ENCODE results near the gene KIF26B. TPM values are rescaled to one million over a fixed set of nuclear protein-coding genes. Genes with fewer than 3 reads are reported as not detected.

KIF26B gene
- total RNA-seq, 4 donors from 2014 or later, result 0.90 to 2.0 (median 1.5) TPM

- Histone ChIP-seq H3K4me1 (no peaks in the 10 kb centered on the region), H3K27me3 (no peaks in the 10 kb centered on the region), H3K4me3 (no peak overlapping the region), H3K36me3 (no peaks in the 10 kb centered on the region), H3K27ac (no peak overlapping the region), H3K9me3 (no peaks in the 10 kb centered on the region)
- DNase-seq (ENCODE audit: low spot score in 2 of 2), result no peak
- WGBS, 2 donors, result 92 to 93% methylated on average over 15 of the region's 15 CpGs
- TF ChIP-seq CTCF (IDR thresholded peaks at IDR 0.05) (no peak), POLR2A (IDR thresholded peaks at IDR 0.05) (no peak), EP300 (IDR thresholded peaks at IDR 0.05) (no peak)
These were observed 215.5 kb downstream of the KIF26B start for GRCh38 chr1:245370175-245370825.

- Histone ChIP-seq H3K27ac (no peak overlapping the region), H3K9me3 (no peaks in the 10 kb centered on the region), H3K27me3 (no peaks in the 10 kb centered on the region), H3K4me1 (no peaks in the 10 kb centered on the region), H3K4me3 (no peak overlapping the region), H3K36me3 (no peaks in the 10 kb centered on the region)
- DNase-seq (ENCODE audit: low spot score in 2 of 2), result no peak
- WGBS, 2 donors, result 72 to 77% methylated on average over 18 of the region's 18 CpGs
- TF ChIP-seq POLR2A (IDR thresholded peaks at IDR 0.05), result no peak
- no peak for TF ChIP-seq EP300 (IDR thresholded peaks at IDR 0.05)
These were observed 216.3 kb downstream of the KIF26B start for GRCh38 chr1:245370905-245371581.

GRCh38 chr1:245373131-245373530 lies 218.3 kb downstream of the KIF26B start:
- DNase-seq (ENCODE audit: low spot score in 2 of 2), result no peak
- Histone ChIP-seq H3K4me3 (no peak overlapping the region), H3K9me3 (no peaks in the 10 kb centered on the region), H3K36me3 (no peaks in the 10 kb centered on the region), H3K27me3 (no peaks in the 10 kb centered on the region), H3K27ac (no peak overlapping the region), H3K4me1 (no peaks in the 10 kb centered on the region)
- WGBS, 2 donors, result 89 to 95% methylated on average over 4 of the region's 4 CpGs
- no peak for TF ChIP-seq EP300 (IDR thresholded peaks at IDR 0.05)
- TF ChIP-seq POLR2A (IDR thresholded peaks at IDR 0.05), result no peak

- TF ChIP-seq EP300 (IDR thresholded peaks at IDR 0.05) (no peak), POLR2A (IDR thresholded peaks at IDR 0.05) (no peak), CTCF (IDR thresholded peaks at IDR 0.05) (no peak)
- DNase-seq (ENCODE audit: low spot score in 2 of 2), result no peak
- WGBS, 2 donors, result 81 to 87% methylated on average over 12 of the region's 12 CpGs
These were observed 221.1 kb downstream of the KIF26B start for GRCh38 chr1:245375789-245376460.

GRCh38 chr1:245377854-245378253 lies 223.1 kb downstream of the KIF26B start:
- Histone ChIP-seq H3K4me3 (no peak overlapping the region), H3K27me3 (no peaks in the 10 kb centered on the region), H3K9me3 (no peaks in the 10 kb centered on the region), H3K4me1 (no peaks in the 10 kb centered on the region), H3K36me3 (no peaks in the 10 kb centered on the region), H3K27ac (no peak overlapping the region)
- no peak for DNase-seq (ENCODE audit: low spot score in 2 of 2)
- WGBS, 2 donors, result 83 to 88% methylated on average over 5 of the region's 5 CpGs
- TF ChIP-seq CTCF (IDR thresholded peaks at IDR 0.05), result no peak
- no peak for TF ChIP-seq EP300 (IDR thresholded peaks at IDR 0.05)
- TF ChIP-seq POLR2A (IDR thresholded peaks at IDR 0.05), result no peak

More at GRCh38 chr1:245375789-245376460, 221.1 kb downstream of the KIF26B start:
- Histone ChIP-seq H3K27me3 (no peaks in the 10 kb centered on the region), H3K9me3 (no peaks in the 10 kb centered on the region), H3K4me1 (no peaks in the 10 kb centered on the region), H3K4me3 (no peak overlapping the region), H3K36me3 (no peaks in the 10 kb centered on the region), H3K27ac (no peak overlapping the region)

- no peaks in the 10 kb centered on the region for H3K27me3 ChIP-seq
- WGBS, 2 donors, result 18 to 23% methylated on average over 2 of the region's 2 CpGs
- H3K4me3 ChIP-seq, result no peak overlapping the region
- H3K4me1 ChIP-seq, result no peaks in the 10 kb centered on the region
- no peak for DNase-seq (ENCODE audit: low spot score in 2 of 2)
- H3K9me3 ChIP-seq, result no peaks in the 10 kb centered on the region
- no peak overlapping the region for H3K27ac ChIP-seq
- no peaks in the 10 kb centered on the region for H3K36me3 ChIP-seq
- TF ChIP-seq POLR2A (IDR thresholded peaks at IDR 0.05), result no peak
- no peak for TF ChIP-seq EP300 (IDR thresholded peaks at IDR 0.05)
- no peak for TF ChIP-seq CTCF (IDR thresholded peaks at IDR 0.05)
These were observed 223.5 kb downstream of the KIF26B start for GRCh38 chr1:245378311-245378722.

Measured in tibial nerve (tissue), 4 donors.